Gastroesophageal sphincter (tissue), 4 donors: Measurements from ENCODE around the gene TBC1D7. TPM values are rescaled to one million over a fixed set of nuclear protein-coding genes. Genes with fewer than 3 reads are reported as not detected.

Experiments used
- ATAC-seq: fragments of 150-250 bp; one replicate; pipeline ENCODE4 v1.9.1; 2016; ENCODE audit warnings: mild to moderate bottlenecking, moderate library complexity
- H3K27ac ChIP-seq, 4 donors: fragments of 200-600 bp; sonication (generic) in 3 of 4; 1 replicate in 3 of 4; 2 replicates in 1 of 4; pipeline ENCODE4 v1.5.1; 2016 to 2019
- H3K27me3 ChIP-seq: fragments of 200-600 bp; sonication (generic); one replicate; pipeline ENCODE4 v1.5.1; 2019
- H3K36me3 ChIP-seq, 2 donors: fragments of 200-600 bp; sonication (generic); one replicate each; pipeline ENCODE4 v1.5.1; 2019; ENCODE audit warnings: control low read depth in 1 of 2
- H3K4me1 ChIP-seq, 3 donors: fragments of 200-600 bp; sonication (generic); 1 replicate in 2 of 3; 2 replicates in 1 of 3; pipeline ENCODE4 v1.5.1; 2016 to 2019; ENCODE audit warnings: control low read depth in 2 of 3
- H3K4me3 ChIP-seq, 2 donors: fragments of 200-600 bp; sonication (generic); one replicate each; pipeline ENCODE4 v1.5.1; 2019; ENCODE audit warnings: mild to moderate bottlenecking in 1 of 2, moderate library complexity in 1 of 2
- H3K9me3 ChIP-seq, 3 donors: fragments of 200-600 bp; sonication (generic); one replicate each; pipeline ENCODE4 v1.5.1; 2017 to 2019; ENCODE audit warnings: control low read depth in 2 of 3
- CTCF ChIP-seq, 4 experiments: fragments of 200-600 bp in 2 of 4; fragments of 450-650 bp in 2 of 4; sonication (generic) in 1 of 4; IDR thresholded peaks; one replicate each; pipeline ENCODE4 v1.5.1; 2017 to 2019; ENCODE audit warnings: antibody characterized with exemption in 4 of 4, mild to moderate bottlenecking in 2 of 4, moderate library complexity in 2 of 4
- EP300 ChIP-seq: sonication (generic); formaldehyde crosslinking; IDR thresholded peaks from one replicate; pipeline ENCODE4 v1.6.1; 2017; ENCODE audit warnings: antibody characterized with exemption, mild to moderate bottlenecking
- POLR2A ChIP-seq, 2 donors: fragments of 450-650 bp; IDR thresholded peaks; one replicate each; pipeline ENCODE4 v1.6.1; 2017; ENCODE audit warnings: antibody characterized with exemption in 2 of 2, mild to moderate bottlenecking in 2 of 2, moderate library complexity in 1 of 2
- POLR2AphosphoS5 ChIP-seq: sonication (generic); formaldehyde crosslinking; IDR thresholded peaks from one replicate; pipeline ENCODE4 v1.6.1; 2017; ENCODE audit warnings: antibody characterized with exemption
- WGBS, 2 donors: methylation state at CpG; one replicate each; pipeline ENCODE4 v1.1.5; 2018; ENCODE audit warnings: low coverage in 1 of 2; 5-methylcytosine and 5-hydroxymethylcytosine counted together
- total RNA-seq, 4 donors: library from RNA; depleted of rRNA; stranded (reverse); fragments of >200 nt; gene quantifications; one replicate each; pipeline ENCODE4 v1.1.0, GENCODE V29; 2016

Gene TBC1D7
- total RNA-seq: 10 to 100 TPM in 1 of 4 donors, 1 to 10 TPM in 3; 5.1 to 14.5 (median 7.3) TPM

- Histone ChIP-seq H3K36me3 (peaks cover 0 to 25% of the 10 kb centered on the region in 2 donors), H3K27me3 (no peaks in the 10 kb centered on the region), H3K9me3 (no peaks in the 10 kb centered on the region), H3K4me3 (peak within 1 kb of the TSS; percentile 47 to 71), H3K4me1 (peaks cover 0 to 20% (median 4%) of the 10 kb centered on the region in 3 donors), H3K27ac (peak within 1 kb of the TSS; percentile 58 to 94 (median 90))
- peak; percentile 85 to 89 for TF ChIP-seq POLR2A (IDR thresholded peaks at IDR 0.05)
- peak; percentile 82 for TF ChIP-seq POLR2AphosphoS5
- no peak for TF ChIP-seq EP300
- TF ChIP-seq CTCF (IDR thresholded peaks at IDR 0.05): peak in 1 of 4 experiments; percentile 11
- peak; percentile 98 for ATAC-seq
- WGBS, 2 donors: 0% methylated on average over 3 to 6 of the region's 63 CpGs
These were observed at the start of gene TBC1D7 for GRCh38 chr6:13328076-13328874. Gene TBC1D7 (minus strand): TSS chr6:13328537. CDS start chr6:13326898, 1,639 bp downstream.

- H3K27ac ChIP-seq: no peak overlapping the region
- ATAC-seq: no peak
- TF ChIP-seq CTCF (IDR thresholded peaks at IDR 0.05) (no peak), EP300 (no peak), POLR2AphosphoS5 (no peak), POLR2A (IDR thresholded peaks at IDR 0.05) (no peak)
- H3K27me3 ChIP-seq: no peaks in the 10 kb centered on the region
- H3K4me1 ChIP-seq: peaks cover 0 to 23% (median 3%) of the 10 kb centered on the region in 3 donors
- 100% methylated on average over 1 to 2 of the region's 2 CpGs for WGBS, 2 donors
- H3K9me3 ChIP-seq: no peaks in the 10 kb centered on the region
- no peak overlapping the region for H3K4me3 ChIP-seq
- H3K36me3 ChIP-seq: no peaks in the 10 kb centered on the region
These were observed 48.9 kb upstream of the TBC1D7 start for GRCh38 chr6:13377054-13377758.

GRCh38 chr6:13375360-13375878 lies 47.1 kb upstream of the TBC1D7 start:
- Histone ChIP-seq H3K27ac (no peak overlapping the region), H3K4me3 (no peak overlapping the region), H3K27me3 (no peaks in the 10 kb centered on the region), H3K4me1 (peaks cover 0 to 5% (median 0%) of the 10 kb centered on the region in 3 donors), H3K9me3 (no peaks in the 10 kb centered on the region), H3K36me3 (no peaks in the 10 kb centered on the region)
- no peak for ATAC-seq
- TF ChIP-seq POLR2AphosphoS5 (no peak), CTCF (IDR thresholded peaks at IDR 0.05) (no peak), POLR2A (IDR thresholded peaks at IDR 0.05) (no peak), EP300 (no peak)
- 91 to 96% methylated on average over 4 to 6 of the region's 9 CpGs for WGBS, 2 donors

- no peak for TF ChIP-seq POLR2A (IDR thresholded peaks at IDR 0.05)
- TF ChIP-seq POLR2AphosphoS5: no peak
- TF ChIP-seq EP300: no peak
- TF ChIP-seq CTCF (IDR thresholded peaks at IDR 0.05): no peak
- no peaks in the 10 kb centered on the region for H3K4me1 ChIP-seq
These were observed 45.6 kb upstream of the TBC1D7 start for GRCh38 chr6:13373919-13374318.

More at GRCh38 chr6:13373919-13374318, 45.6 kb upstream of the TBC1D7 start:
- WGBS, 2 donors: 85 to 100% methylated on average over 1 of the region's 1 CpG
- no peaks in the 10 kb centered on the region for H3K36me3 ChIP-seq
- H3K27me3 ChIP-seq: no peaks in the 10 kb centered on the region
- no peak for ATAC-seq
- H3K27ac ChIP-seq: no peak overlapping the region
- H3K4me3 ChIP-seq: no peak overlapping the region
- H3K9me3 ChIP-seq: no peaks in the 10 kb centered on the region
